HepG2 (cell line): Measurements from ENCODE around the gene SLC43A3. TPM values are rescaled to one million over a fixed set of nuclear protein-coding genes. Genes with fewer than 3 reads are reported as not detected.

Experiments used
- GABPB1 ChIP-seq: IDR thresholded peaks from 2 replicates; pipeline ENCODE4 v1.6.1; 2016; ENCODE audit warnings: mild to moderate bottlenecking, missing genetic modification reagents, moderate library complexity, missing compliant biosample characterization
- MED1 ChIP-seq: sonication (generic); formaldehyde crosslinking; IDR thresholded peaks from 2 replicates; pipeline ENCODE4 v1.4.0; 2020; ENCODE audit warnings: missing genetic modification reagents
- NFKB2 ChIP-seq: sonication (generic); formaldehyde crosslinking; IDR thresholded peaks from 2 replicates; pipeline ENCODE4 v1.4.0; 2020; ENCODE audit warnings: missing genetic modification reagents, borderline replicate concordance
- SAP130 ChIP-seq: IDR thresholded peaks from 2 replicates; pipeline ENCODE4 v1.6.1; 2016; ENCODE audit warnings: low read depth
- SMC3 ChIP-seq: IDR thresholded peaks from 2 replicates; pipeline ENCODE4 v1.6.1; 2011; ENCODE audit warnings: low read length, improper control_type of control experiment
- XRCC5 ChIP-seq: fragments of 200-400 bp; formaldehyde crosslinking; optimal IDR thresholded peaks from 2 replicates; pipeline ENCODE3; 2017; ENCODE audit warnings: mild to moderate bottlenecking, low read length
- ZFX ChIP-seq: sonication (generic); formaldehyde crosslinking; IDR thresholded peaks from 2 replicates; pipeline ENCODE4 v1.4.0; 2020; ENCODE audit warnings: mild to moderate bottlenecking, low read depth, missing genetic modification reagents, moderate library complexity
- ZNF292 ChIP-seq: sonication (generic); formaldehyde crosslinking; IDR thresholded peaks from 2 replicates; pipeline ENCODE4 v1.8.1; 2022; ENCODE audit warnings: mild to moderate bottlenecking, low read depth, missing genetic modification reagents, borderline replicate concordance
- ZNF746 ChIP-seq: sonication (generic); formaldehyde crosslinking; IDR thresholded peaks from 2 replicates; pipeline ENCODE4 v1.8.0; 2022; ENCODE audit warnings: mild to moderate bottlenecking, missing genetic modification reagents
- polyA plus RNA-seq, 8 experiments: library from polyadenylated mRNA; depleted of rRNA in 3 of 8; stranded (reverse) in 7 of 8; unstranded in 1 of 8; fragments of >200 nt; fragmentation: Illumina TruSeq in 4 of 8; extraction: Trizol in 4 of 8; gene quantifications; 2 replicates each; pipeline versions ENCODE4 v1.2.1 to v1.2.3, GENCODE V29; 2011 to 2016; ENCODE audit warnings: low read depth in 4 of 8, missing spikeins in 1 of 8, mixed read lengths in 1 of 8; ENCODE audit not compliant: insufficient read depth in 1 of 8
- total RNA-seq, 5 experiments: library from RNA; depleted of rRNA; stranded (reverse); fragments of >200 nt; fragmentation: Illumina TruSeq; extraction: Trizol; gene quantifications; 2 replicates each; pipeline ENCODE4 v1.2.3, GENCODE V29; 2016; ENCODE audit warnings: low read depth in 1 of 5
- TF ChIP-seq, protein P1 (sequence below): IDR thresholded peaks from 2 replicates; pipeline ENCODE4 v1.6.1; 2018; ENCODE audit warnings: missing genetic modification reagents, mild to moderate bottlenecking, missing compliant biosample characterization
- TF ChIP-seq, protein P2 (sequence below): sonication (generic); formaldehyde crosslinking; IDR thresholded peaks from 2 replicates; pipeline ENCODE4 v1.5.1; 2020; ENCODE audit warnings: mild to moderate bottlenecking, moderate library complexity, missing genetic modification reagents
- TF ChIP-seq, protein P3 (sequence below): IDR thresholded peaks from 2 replicates; pipeline ENCODE4 v1.6.1; 2016; ENCODE audit warnings: missing genetic modification reagents, missing compliant biosample characterization
- TF ChIP-seq, protein P4 (sequence below): sonication (generic); formaldehyde crosslinking; IDR thresholded peaks from 2 replicates; pipeline ENCODE4 v1.5.1; 2020; ENCODE audit warnings: mild to moderate bottlenecking, missing genetic modification reagents
- TF ChIP-seq, protein P5 (sequence below): IDR thresholded peaks from 2 replicates; pipeline ENCODE4 v1.6.1; 2016; ENCODE audit warnings: mild to moderate bottlenecking
- TF ChIP-seq, protein P6 (sequence below): sonication (generic); formaldehyde crosslinking; IDR thresholded peaks from 2 replicates; pipeline ENCODE4 v1.4.0; 2020; ENCODE audit warnings: mild to moderate bottlenecking, missing genetic modification reagents, borderline replicate concordance

Gene SLC43A3
- total and polyA plus RNA-seq, 2 of the 13 experiments (the other 11 are each of a cell fraction or from before 2014, with no cell fraction given): 2.6 TPM; not detected in 1

DNA sequence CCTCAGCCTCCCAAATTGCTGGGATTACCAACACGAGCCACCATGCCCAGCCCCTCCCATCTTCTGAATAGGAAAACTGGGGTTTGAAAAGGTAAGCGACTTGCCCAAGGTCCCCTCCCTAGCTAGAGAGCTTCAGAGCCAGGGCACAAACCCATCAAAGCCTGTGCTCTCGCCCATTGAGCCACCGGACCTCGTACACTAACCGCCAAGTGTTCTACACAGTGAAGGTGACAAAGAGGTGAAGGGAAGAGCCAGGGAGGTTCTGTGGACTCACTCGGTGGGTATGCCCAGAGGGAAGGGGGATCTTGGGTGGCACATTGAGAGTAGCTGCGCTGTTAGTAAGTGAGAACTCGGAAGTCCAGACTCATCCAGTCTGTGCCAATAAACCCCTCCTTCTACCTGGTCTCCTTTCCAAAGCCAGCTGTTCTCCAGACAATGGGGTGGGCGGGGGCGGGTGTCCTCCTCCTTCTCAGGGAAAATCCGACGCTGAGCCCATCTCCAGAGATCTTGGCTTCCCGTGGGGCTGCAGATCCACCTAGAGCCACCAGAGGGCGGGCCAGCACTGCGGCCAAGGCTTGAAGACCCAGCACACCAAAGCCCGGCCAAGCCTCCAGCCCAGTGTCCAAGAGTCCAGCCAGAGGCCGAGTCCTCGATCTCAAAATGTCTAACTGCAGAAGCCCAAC, 30.2 kb upstream of the SLC43A3 start (continued):
- TF ChIP-seq, protein P1, sequence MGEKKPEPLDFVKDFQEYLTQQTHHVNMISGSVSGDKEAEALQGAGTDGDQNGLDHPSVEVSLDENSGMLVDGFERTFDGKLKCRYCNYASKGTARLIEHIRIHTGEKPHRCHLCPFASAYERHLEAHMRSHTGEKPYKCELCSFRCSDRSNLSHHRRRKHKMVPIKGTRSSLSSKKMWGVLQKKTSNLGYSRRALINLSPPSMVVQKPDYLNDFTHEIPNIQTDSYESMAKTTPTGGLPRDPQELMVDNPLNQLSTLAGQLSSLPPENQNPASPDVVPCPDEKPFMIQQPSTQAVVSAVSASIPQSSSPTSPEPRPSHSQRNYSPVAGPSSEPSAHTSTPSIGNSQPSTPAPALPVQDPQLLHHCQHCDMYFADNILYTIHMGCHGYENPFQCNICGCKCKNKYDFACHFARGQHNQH: 0 out of 2 replicates have a peak, but pooled peaks have one; percentile 56
- TF ChIP-seq ZNF746 (CRISPR knock-in tag) (no peak), GABPB1 (CRISPR knock-in tag) (peak; percentile 42), SMC3 (peak; percentile 69; the same call in 1 of the 2 replicates), NFKB2 (peak; percentile 46; the same call in 1 of the 2 replicates), SAP130 (CRISPR knock-in tag) (peak; percentile 55; the same call in 1 of the 2 replicates), MED1 (CRISPR knock-in tag) (peak; percentile 72), XRCC5 (peak; percentile 96), ZNF292 (peak; percentile 24; the same call in 1 of the 2 replicates), ZFX (peak; percentile 40; the same call in 1 of the 2 replicates)
- TF ChIP-seq, protein P2, sequence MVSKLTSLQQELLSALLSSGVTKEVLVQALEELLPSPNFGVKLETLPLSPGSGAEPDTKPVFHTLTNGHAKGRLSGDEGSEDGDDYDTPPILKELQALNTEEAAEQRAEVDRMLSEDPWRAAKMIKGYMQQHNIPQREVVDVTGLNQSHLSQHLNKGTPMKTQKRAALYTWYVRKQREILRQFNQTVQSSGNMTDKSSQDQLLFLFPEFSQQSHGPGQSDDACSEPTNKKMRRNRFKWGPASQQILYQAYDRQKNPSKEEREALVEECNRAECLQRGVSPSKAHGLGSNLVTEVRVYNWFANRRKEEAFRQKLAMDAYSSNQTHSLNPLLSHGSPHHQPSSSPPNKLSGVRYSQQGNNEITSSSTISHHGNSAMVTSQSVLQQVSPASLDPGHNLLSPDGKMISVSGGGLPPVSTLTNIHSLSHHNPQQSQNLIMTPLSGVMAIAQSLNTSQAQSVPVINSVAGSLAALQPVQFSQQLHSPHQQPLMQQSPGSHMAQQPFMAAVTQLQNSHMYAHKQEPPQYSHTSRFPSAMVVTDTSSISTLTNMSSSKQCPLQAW (CRISPR knock-in tag): peak; percentile 89
- TF ChIP-seq, protein P3, sequence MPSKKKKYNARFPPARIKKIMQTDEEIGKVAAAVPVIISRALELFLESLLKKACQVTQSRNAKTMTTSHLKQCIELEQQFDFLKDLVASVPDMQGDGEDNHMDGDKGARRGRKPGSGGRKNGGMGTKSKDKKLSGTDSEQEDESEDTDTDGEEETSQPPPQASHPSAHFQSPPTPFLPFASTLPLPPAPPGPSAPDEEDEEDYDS (CRISPR knock-in tag): peak; percentile 60; the same call in 1 of the 2 replicates
- TF ChIP-seq, protein P4, sequence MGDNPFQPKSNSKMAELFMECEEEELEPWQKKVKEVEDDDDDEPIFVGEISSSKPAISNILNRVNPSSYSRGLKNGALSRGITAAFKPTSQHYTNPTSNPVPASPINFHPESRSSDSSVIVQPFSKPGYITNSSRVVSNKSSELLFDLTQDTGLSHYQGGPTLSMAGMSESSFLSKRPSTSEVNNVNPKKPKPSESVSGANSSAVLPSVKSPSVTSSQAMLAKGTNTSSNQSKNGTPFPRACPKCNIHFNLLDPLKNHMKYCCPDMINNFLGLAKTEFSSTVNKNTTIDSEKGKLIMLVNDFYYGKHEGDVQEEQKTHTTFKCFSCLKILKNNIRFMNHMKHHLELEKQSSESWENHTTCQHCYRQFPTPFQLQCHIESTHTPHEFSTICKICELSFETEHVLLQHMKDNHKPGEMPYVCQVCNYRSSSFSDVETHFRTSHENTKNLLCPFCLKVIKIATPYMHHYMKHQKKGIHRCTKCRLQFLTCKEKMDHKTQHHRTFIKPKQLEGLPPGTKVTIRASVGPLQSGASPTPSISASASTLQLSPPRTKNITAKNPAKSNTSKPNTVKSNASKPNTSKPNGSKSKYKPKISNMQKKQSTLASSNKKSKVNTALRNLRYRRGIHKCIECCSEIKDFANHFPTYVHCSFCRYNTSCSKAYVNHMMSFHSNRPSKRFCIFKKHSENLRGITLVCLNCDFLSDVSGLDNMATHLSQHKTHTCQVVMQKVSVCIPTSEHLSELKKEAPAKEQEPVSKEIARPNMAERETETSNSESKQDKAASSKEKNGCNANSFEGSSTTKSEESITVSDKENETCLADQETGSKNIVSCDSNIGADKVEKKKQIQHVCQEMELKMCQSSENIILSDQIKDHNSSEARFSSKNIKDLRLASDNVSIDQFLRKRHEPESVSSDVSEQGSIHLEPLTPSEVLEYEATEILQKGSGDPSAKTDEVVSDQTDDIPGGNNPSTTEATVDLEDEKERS (CRISPR knock-in tag): 0 out of 2 replicates have a peak, but pooled peaks have one; percentile 59
- TF ChIP-seq, protein P5, sequence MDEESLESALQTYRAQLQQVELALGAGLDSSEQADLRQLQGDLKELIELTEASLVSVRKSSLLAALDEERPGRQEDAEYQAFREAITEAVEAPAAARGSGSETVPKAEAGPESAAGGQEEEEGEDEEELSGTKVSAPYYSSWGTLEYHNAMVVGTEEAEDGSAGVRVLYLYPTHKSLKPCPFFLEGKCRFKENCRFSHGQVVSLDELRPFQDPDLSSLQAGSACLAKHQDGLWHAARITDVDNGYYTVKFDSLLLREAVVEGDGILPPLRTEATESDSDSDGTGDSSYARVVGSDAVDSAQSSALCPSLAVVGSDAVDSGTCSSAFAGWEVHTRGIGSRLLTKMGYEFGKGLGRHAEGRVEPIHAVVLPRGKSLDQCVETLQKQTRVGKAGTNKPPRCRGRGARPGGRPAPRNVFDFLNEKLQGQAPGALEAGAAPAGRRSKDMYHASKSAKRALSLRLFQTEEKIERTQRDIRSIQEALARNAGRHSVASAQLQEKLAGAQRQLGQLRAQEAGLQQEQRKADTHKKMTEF (CRISPR knock-in tag): peak; percentile 54
- TF ChIP-seq, protein P6, sequence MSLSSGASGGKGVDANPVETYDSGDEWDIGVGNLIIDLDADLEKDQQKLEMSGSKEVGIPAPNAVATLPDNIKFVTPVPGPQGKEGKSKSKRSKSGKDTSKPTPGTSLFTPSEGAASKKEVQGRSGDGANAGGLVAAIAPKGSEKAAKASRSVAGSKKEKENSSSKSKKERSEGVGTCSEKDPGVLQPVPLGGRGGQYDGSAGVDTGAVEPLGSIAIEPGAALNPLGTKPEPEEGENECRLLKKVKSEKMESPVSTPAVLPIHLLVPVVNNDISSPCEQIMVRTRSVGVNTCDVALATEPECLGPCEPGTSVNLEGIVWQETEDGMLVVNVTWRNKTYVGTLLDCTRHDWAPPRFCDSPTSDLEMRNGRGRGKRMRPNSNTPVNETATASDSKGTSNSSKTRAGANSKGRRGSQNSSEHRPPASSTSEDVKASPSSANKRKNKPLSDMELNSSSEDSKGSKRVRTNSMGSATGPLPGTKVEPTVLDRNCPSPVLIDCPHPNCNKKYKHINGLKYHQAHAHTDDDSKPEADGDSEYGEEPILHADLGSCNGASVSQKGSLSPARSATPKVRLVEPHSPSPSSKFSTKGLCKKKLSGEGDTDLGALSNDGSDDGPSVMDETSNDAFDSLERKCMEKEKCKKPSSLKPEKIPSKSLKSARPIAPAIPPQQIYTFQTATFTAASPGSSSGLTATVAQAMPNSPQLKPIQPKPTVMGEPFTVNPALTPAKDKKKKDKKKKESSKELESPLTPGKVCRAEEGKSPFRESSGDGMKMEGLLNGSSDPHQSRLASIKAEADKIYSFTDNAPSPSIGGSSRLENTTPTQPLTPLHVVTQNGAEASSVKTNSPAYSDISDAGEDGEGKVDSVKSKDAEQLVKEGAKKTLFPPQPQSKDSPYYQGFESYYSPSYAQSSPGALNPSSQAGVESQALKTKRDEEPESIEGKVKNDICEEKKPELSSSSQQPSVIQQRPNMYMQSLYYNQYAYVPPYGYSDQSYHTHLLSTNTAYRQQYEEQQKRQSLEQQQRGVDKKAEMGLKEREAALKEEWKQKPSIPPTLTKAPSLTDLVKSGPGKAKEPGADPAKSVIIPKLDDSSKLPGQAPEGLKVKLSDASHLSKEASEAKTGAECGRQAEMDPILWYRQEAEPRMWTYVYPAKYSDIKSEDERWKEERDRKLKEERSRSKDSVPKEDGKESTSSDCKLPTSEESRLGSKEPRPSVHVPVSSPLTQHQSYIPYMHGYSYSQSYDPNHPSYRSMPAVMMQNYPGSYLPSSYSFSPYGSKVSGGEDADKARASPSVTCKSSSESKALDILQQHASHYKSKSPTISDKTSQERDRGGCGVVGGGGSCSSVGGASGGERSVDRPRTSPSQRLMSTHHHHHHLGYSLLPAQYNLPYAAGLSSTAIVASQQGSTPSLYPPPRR (CRISPR knock-in tag): 0 out of 2 replicates have a peak, but pooled peaks have one; percentile 19
